Heart left ventricle (tissue), 13 donors: ENCODE data around the gene MICAL3.

Source experiments
- CTCF ChIP-seq, 12 donors: fragments of 200-600 bp; sonication (generic) in 4 of 12; IDR thresholded peaks; one replicate each; pipeline versions ENCODE4 v1.5.0 to v1.8.0; 2018 to 2022; ENCODE audit warnings: antibody characterized with exemption in 12 of 12, mild to moderate bottlenecking in 5 of 12
- POLR2A ChIP-seq, 2 donors: fragments of 450-650 bp; IDR thresholded peaks; one replicate each; pipeline ENCODE4 v1.6.1; 2017; ENCODE audit warnings: antibody characterized with exemption in 2 of 2, mild to moderate bottlenecking in 2 of 2, moderate library complexity in 2 of 2
- donor health status: ischemic (EF 13 %, LVEDD 7.1; RV severe dilation, severe dysfunction).
- donor health status: DM: no; HTN: yes; CAD: no.
- donor health status: DM: no; HTN: no; CAD: no.
- donor health status: ischemic (EF 25% LVEDD 6.9; RV normal size, moderate dysfunction).
- donor health status: ischemic (EF 25% LVEDD 5.7; RV mildly dilated, moderate dysfunction).
- donor health status: ischemic (EF 35%, LVEDD 5.7; RV mildly dilated, moderate dysfunction).
- donor health status: nonischemic (EF 11% LVEDD 7.7; RV severe dilation, severe dysfunction).
- donor health status: DM: yes; HTN: yes; CAD: no.
- donor health status: PGD.
- donor health status: ischemic (EF 29% LVEDD 5.4; RV normal size, mild dysfunction).
- donor health status: nonischemic (EF 23%, LVEDD 6.1; RV moderate dilation, normal function).

GRCh38 chr22:17902960-17903359 lies 121.4 kb downstream of the MICAL3 start:
- no peak for TF ChIP-seq CTCF (IDR thresholded peaks at IDR 0.05)
- TF ChIP-seq POLR2A (IDR thresholded peaks at IDR 0.05): no peak
